H9 (cell line): ENCODE measurements around the gene OSTF1. TPM values are rescaled to one million over a fixed set of nuclear protein-coding genes. Genes with fewer than 3 reads are reported as not detected.
A peak's percentile ranks its signal among the peaks of the same experiment; 100 is the strongest.

Source experiments
- DNase-seq: peaks from one replicate; pipeline ENCODE4 v3.0.0-alpha.2; 2017
- H2AFZ ChIP-seq: one replicate; pipeline ENCODE4 v1.6.1; 2013; ENCODE audit warnings: mild to moderate bottlenecking, low read length, control low read depth, moderate library complexity
- H2AK5ac ChIP-seq: 2 replicates; pipeline ENCODE4 v1.6.1; 2013; ENCODE audit warnings: low read length, control low read depth, mixed read lengths; ENCODE audit not compliant: insufficient read length
- H2BK120ac ChIP-seq: one replicate; pipeline ENCODE4 v1.6.1; 2013; ENCODE audit warnings: low read depth, mild to moderate bottlenecking, low read length, control low read depth, inconsistent platforms; ENCODE audit not compliant: poor library complexity, severe bottlenecking
- H2BK12ac ChIP-seq: 2 replicates; pipeline ENCODE4 v1.6.1; 2013; ENCODE audit warnings: low read length, control low read depth, mixed read lengths, low read depth; ENCODE audit not compliant: insufficient read length
- H2BK15ac ChIP-seq: 2 replicates; pipeline ENCODE4 v1.6.1; 2013; ENCODE audit warnings: low read depth, low read length, control low read depth
- H2BK20ac ChIP-seq: one replicate; pipeline ENCODE4 v1.6.1; 2013; ENCODE audit warnings: low read depth, mild to moderate bottlenecking, low read length, control low read depth, inconsistent platforms; ENCODE audit not compliant: poor library complexity, severe bottlenecking
- H2BK5ac ChIP-seq: 2 replicates; pipeline ENCODE4 v1.6.1; 2013; ENCODE audit warnings: low read length, control low read depth, mixed read lengths; ENCODE audit not compliant: insufficient read length
- H3K14ac ChIP-seq: 2 replicates; pipeline ENCODE4 v1.6.1; 2013; ENCODE audit warnings: low read length, control low read depth; ENCODE audit not compliant: insufficient read depth
- H3K18ac ChIP-seq: 2 replicates; pipeline ENCODE4 v1.6.1; 2013; ENCODE audit warnings: low read depth, mild to moderate bottlenecking, mixed read lengths, low read length, control low read depth; ENCODE audit not compliant: insufficient read length
- H3K23ac ChIP-seq: 2 replicates; pipeline ENCODE4 v1.6.1; 2013; ENCODE audit warnings: low read length, control low read depth, mixed read lengths, low read depth; ENCODE audit not compliant: insufficient read length
- H3K23me2 ChIP-seq: 2 replicates; pipeline ENCODE4 v1.6.1; 2013; ENCODE audit warnings: low read depth, mild to moderate bottlenecking, mixed read lengths, low read length, control low read depth; ENCODE audit not compliant: insufficient read length, poor library complexity, severe bottlenecking
- H3K27ac ChIP-seq: 2 replicates; pipeline ENCODE4 v1.5.1; 2013; ENCODE audit warnings: low read length, control low read depth, mixed read lengths, low read depth; ENCODE audit not compliant: insufficient read length
- H3K27me3 ChIP-seq: 2 replicates; pipeline ENCODE4 v1.6.1; 2013; ENCODE audit warnings: low read length, control low read depth, inconsistent platforms; ENCODE audit not compliant: insufficient read depth
- H3K4ac ChIP-seq: 2 replicates; pipeline ENCODE4 v1.6.1; 2013; ENCODE audit warnings: low read depth, mild to moderate bottlenecking, control low read depth, inconsistent platforms, low read length, moderate library complexity
- H3K4me1 ChIP-seq: 2 replicates; pipeline ENCODE4 v1.6.1; 2013; ENCODE audit warnings: low read length, control low read depth, inconsistent platforms; ENCODE audit not compliant: insufficient read depth
- H3K4me2 ChIP-seq: 2 replicates; pipeline ENCODE4 v1.6.1; 2013; ENCODE audit warnings: low read length, control low read depth, mixed read lengths; ENCODE audit not compliant: insufficient read length, insufficient read depth
- H3K56ac ChIP-seq: 2 replicates; pipeline ENCODE4 v1.6.1; 2013; ENCODE audit warnings: low read depth, mild to moderate bottlenecking, mixed read lengths, low read length, control low read depth; ENCODE audit not compliant: insufficient read length
- H3K79me1 ChIP-seq: 2 replicates; pipeline ENCODE4 v1.6.1; 2013; ENCODE audit warnings: low read depth, mild to moderate bottlenecking, moderate library complexity, low read length, control low read depth, inconsistent platforms; ENCODE audit not compliant: insufficient read depth, poor library complexity, severe bottlenecking
- H3K79me2 ChIP-seq: 2 replicates; pipeline ENCODE4 v1.6.1; 2013; ENCODE audit warnings: low read length, control low read depth, inconsistent platforms; ENCODE audit not compliant: insufficient read depth
- H3K9ac ChIP-seq: 2 replicates; pipeline ENCODE4 v1.6.1; 2013; ENCODE audit warnings: low read length, control low read depth, mixed read lengths; ENCODE audit not compliant: insufficient read length; ENCODE audit errors: extremely low read depth
- H3K9me3 ChIP-seq: one replicate; pipeline ENCODE4 v1.6.1; 2013; ENCODE audit warnings: low read depth, low read length, inconsistent platforms; ENCODE audit not compliant: control insufficient read depth
- H3T11ph ChIP-seq: one replicate; pipeline ENCODE4 v1.6.1; 2013; ENCODE audit warnings: mild to moderate bottlenecking, low read length, control low read depth, inconsistent platforms
- H4K20me1 ChIP-seq: one replicate; pipeline ENCODE4 v1.6.1; 2013; ENCODE audit not compliant: control insufficient read depth, insufficient read length, insufficient read depth
- H4K5ac ChIP-seq: 2 replicates; pipeline ENCODE4 v1.6.1; 2013; ENCODE audit warnings: low read depth, mild to moderate bottlenecking, mixed read lengths, low read length, control low read depth; ENCODE audit not compliant: insufficient read length
- H4K8ac ChIP-seq: replicated peaks from 2 replicates; pipeline ENCODE4 v1.6.1; 2013; ENCODE audit warnings: low read length, control low read depth, mixed read lengths, low read depth; ENCODE audit not compliant: insufficient read length
- H4K91ac ChIP-seq: 2 replicates; pipeline ENCODE4 v1.6.1; 2013; ENCODE audit warnings: low read depth, mild to moderate bottlenecking, moderate library complexity, mixed read lengths, low read length, control low read depth; ENCODE audit not compliant: insufficient read length
- H3K27ac Mint-ChIP-seq, 3 experiments: 2 replicates in 2 of 3; 3 replicates in 1 of 3; pipeline ENCODE4 v1.8.0; 2020 to 2021; ENCODE audit warnings: mixed read lengths in 3 of 3, mild to moderate bottlenecking in 1 of 3, moderate library complexity in 1 of 3
- H3K27me3 Mint-ChIP-seq: 2 replicates; pipeline ENCODE4 v1.8.0; 2021; ENCODE audit warnings: low read depth, mild to moderate bottlenecking, moderate library complexity, mixed read lengths
- H3K36me3 Mint-ChIP-seq, 3 experiments: 2 replicates in 2 of 3; 3 replicates in 1 of 3; pipeline ENCODE4 v1.8.0; 2020 to 2021; ENCODE audit warnings: low read depth in 3 of 3, mixed read lengths in 3 of 3; ENCODE audit not compliant: insufficient read depth in 1 of 3
- H3K4me1 Mint-ChIP-seq, 2 experiments: 2 replicates each; pipeline ENCODE4 v1.8.0; 2020; ENCODE audit warnings: mixed read lengths in 2 of 2
- H3K4me3 Mint-ChIP-seq, 2 experiments: 2 replicates in 1 of 2; 3 replicates in 1 of 2; pipeline ENCODE4 v1.8.0; 2020 to 2021; ENCODE audit warnings: mild to moderate bottlenecking in 2 of 2, mixed read lengths in 2 of 2, moderate library complexity in 1 of 2
- H3K9me3 Mint-ChIP-seq, 2 experiments: 2 replicates in 1 of 2; 3 replicates in 1 of 2; pipeline ENCODE4 v1.8.0; 2020; ENCODE audit warnings: mild to moderate bottlenecking in 2 of 2, mixed read lengths in 2 of 2, moderate library complexity in 1 of 2
- CTCF ChIP-seq: fragments of 200-600 bp; sonication (generic); conservative IDR thresholded peaks from 3 replicates; pipeline ENCODE4 v1.8.0; 2021; ENCODE audit warnings: antibody characterized with exemption, mild to moderate bottlenecking
- WGBS: extraction: QIAGEN DNeasy Blood & Tissue Kit; methylation state at CpG from one replicate; pipeline ENCODE4 v1.1.7; 2013; ENCODE audit warnings: missing lambda C conversion rate, low lambda C conversion rate, mixed read lengths; ENCODE audit not compliant: insufficient read length; ENCODE audit errors: extremely low coverage; 5-methylcytosine and 5-hydroxymethylcytosine counted together
- total RNA-seq: library from RNA; stranded (reverse); gene quantifications from 2 replicates; pipeline ENCODE4 v1.2.1, GENCODE V29; 2021

OSTF1 gene
- total RNA-seq, 1 experiment from 2014 or later: 16.1 TPM

- 0 out of 7 replicates have a peak overlapping the region, but pooled peaks of 1 of the 3 experiments have one; percentile 46 for H3K27ac Mint-ChIP-seq
- DNase-seq: no peak
- Histone ChIP-seq H3K18ac (no peak overlapping the region), H3K9me3 (no peaks in the 10 kb centered on the region), H4K20me1 (no peaks in the 10 kb centered on the region), H4K8ac (no peak overlapping the region), H3K23me2 (no peaks in the 10 kb centered on the region), H3K4me2 (no peak overlapping the region), H3K79me2 (no peaks in the 10 kb centered on the region), H3T11ph (no peak overlapping the region), H3K14ac (no peak overlapping the region), H2BK20ac (no peak overlapping the region), H3K79me1 (no peaks in the 10 kb centered on the region), H3K23ac (no peak overlapping the region), H3K56ac (no peak overlapping the region), H4K91ac (no peak overlapping the region), H2BK5ac (no peak overlapping the region), H2AK5ac (no peak overlapping the region), H3K4me1 (no peaks in the 10 kb centered on the region; the same call in 1 of the 2 replicates), H2BK120ac (no peak overlapping the region), H4K5ac (no peak overlapping the region), H3K27ac (no peak overlapping the region), H2AFZ (no peak overlapping the region), H3K4ac (no peak overlapping the region), H2BK12ac (no peak overlapping the region), H3K9ac (no peak overlapping the region), H3K27me3 (no peaks in the 10 kb centered on the region), H2BK15ac (no peak overlapping the region)
- peaks cover 13 to 16% of the 10 kb centered on the region in 2 experiments for H3K4me1 Mint-ChIP-seq
- H3K9me3 Mint-ChIP-seq: no peaks in the 10 kb centered on the region
- H3K4me3 Mint-ChIP-seq: no peak overlapping the region
- 0 out of 7 replicates have a peak, but pooled peaks cover 0 to 3% (median 0%) of the 10 kb centered on the region in 3 experiments for H3K36me3 Mint-ChIP-seq
- no CpG with 5 or more reads among the region's 5 CpGs for WGBS
- TF ChIP-seq CTCF: no peak
- H3K27me3 Mint-ChIP-seq: no peaks in the 10 kb centered on the region
Measured at GRCh38 chr9:75130621-75131230, 42.4 kb downstream of the OSTF1 start.
